Measurements from ENCODE around the gene LEMD2. TPM values are rescaled to one million over a fixed set of nuclear protein-coding genes. Genes with fewer than 3 reads are reported as not detected.

LEMD2 gene
- total RNA-seq, 1 donor from 2014 or later = 31.8 TPM

DNA sequence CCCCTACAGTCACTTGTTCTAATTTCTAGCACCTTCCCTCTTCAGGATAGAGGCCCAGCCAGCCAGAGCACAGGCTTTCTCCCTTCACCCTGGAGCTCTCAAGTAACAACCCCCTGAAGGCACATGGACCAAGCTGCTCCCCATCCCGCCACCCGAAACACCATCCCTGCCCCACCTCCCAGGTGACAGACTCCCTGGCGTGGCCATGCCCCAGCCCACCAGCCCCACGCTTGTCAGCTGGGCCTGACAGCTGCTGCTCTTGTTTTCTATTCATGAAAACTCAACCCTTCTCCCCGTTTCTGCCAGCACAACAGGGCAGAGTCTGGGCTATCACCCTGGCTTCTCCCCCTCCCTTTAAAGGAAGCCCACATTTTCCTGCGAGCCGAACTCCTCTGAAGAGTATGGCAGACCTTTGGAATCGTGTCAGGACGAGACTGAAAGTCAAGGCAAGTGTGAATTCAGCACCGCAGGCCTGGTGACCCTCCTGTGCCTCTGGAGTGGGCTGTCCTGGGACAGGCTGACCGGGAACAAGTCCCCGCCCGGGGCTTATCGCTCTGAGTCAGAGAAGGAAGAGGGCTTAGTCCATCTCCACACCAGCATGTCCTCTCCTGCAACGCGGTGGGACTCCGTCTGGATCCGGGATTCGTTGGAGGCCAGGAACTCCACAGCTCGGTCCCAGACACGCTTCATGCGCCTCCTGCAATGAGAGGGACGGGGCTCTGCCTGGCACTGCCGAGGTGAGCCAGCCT, 16.7 kb downstream of the LEMD2 start:
- no peak for DNase-seq

DNA sequence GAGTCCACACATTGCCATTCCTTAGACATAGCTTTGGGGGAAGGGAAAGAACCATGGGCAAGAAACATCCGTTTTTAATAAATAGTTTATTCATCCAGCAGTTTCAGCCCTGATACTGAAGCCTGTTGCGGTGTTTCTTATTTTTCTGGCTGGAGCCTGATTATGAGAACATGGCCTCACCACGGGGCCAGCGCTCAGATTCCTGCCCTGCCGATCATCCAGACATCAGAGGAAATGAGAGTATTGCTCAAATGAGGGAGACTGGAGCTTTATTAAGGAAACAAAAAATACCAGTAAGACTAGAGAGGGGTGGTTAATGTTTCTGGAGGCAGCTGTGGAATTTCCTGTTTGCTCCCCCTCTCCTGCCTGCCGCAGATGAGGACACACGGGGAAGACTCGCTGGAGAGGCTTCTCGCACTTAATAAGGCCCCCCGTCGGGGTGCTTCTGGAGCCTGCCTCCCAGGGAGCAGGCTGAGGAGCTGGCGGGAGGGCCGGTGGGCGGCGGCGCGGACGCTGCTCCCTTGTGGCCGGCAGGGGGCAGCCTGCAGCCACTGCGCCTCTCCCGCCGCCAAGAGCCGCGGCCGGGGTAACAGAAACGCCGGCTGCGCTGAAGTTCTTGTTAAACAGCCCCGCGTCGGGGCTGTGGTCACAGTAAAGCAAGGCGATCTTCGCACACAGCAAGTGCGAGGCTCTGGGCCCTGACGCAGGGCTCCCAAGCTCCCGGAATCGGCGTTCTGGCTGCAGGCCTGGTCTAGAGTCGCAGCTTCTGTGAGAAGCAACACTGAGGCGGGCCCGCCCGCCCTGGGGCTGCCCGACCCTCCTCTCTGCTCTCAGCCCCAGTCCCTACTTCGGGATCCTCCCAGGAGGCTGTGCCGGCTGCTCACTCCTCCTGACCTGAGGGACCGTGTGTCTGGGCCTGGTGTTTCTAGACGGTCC, 17.5 kb downstream of the LEMD2 start:
- peak; percentile 49 for DNase-seq

DNA sequence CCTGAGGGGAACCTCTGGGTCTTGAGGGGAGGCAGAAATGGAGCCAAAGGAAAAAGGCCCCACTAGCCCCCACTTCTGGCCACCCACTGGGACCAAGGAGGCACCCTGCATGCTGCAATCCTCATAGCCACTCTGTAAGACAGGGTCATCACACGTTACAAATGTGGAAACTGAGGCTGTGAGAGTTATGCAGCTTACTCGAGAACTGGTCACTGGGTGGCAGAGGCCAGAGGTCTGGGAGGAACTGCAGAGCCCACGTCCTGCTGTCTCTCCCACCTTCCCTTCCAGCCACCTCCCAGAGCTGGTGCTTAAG, 18.1 kb downstream of the LEMD2 start:
- no peak for DNase-seq

GRCh38 chr6:33770124-33770832, 18.7 kb downstream of the LEMD2 start:
- DNase-seq = no peak

GRCh38 chr6:33769248-33769821, 19.6 kb downstream of the LEMD2 start:
- no peak for DNase-seq

- DNase-seq = peak; percentile 54
Measured at GRCh38 chr6:33768644-33769120, 20.2 kb downstream of the LEMD2 start.

DNA sequence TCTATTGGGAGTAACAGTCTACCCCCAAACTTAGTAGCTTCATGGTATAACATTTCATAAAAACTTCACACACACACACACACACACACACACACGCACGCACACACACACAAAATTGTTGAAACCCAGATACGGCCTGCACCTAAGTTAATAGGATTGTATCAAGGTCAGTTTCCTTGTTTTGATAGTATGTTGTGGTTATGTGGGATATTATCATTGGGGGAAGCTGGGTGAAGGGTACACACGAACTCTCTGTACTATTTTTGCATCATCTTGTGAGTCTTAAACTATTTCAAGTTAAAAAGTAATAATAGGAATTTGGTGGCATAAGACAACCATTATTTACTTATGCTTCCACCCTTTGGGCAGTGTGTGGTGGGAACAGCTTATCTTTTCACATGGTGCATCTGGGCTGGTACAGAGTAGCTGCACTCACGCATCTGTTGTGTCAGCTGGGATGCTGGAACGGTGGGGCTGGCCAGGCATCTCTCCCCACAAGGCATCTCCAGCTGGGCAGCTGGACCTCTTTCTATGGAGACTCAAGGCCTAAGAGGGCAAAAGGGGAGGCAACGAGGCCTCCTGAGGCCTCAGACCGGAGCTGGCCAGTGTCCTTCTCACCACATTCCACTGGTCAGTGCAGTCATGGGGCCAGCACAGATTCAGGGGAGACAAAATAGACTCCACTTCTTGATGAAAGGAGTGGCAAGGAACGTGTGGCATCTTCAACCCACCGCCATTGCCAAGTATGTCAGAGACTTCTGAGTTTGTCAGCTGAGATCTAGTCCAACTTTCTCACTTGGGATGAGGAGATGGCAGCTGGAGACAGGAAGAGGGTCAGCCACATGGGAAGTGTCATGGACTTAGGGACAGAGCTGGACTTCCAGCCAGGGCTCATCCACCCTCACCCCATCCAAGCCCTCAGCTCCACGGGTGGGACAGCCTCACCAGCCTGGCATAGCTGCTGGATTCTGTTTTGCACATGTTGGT, 21.7 kb downstream of the LEMD2 start:
- DNase-seq = no peak

DNA sequence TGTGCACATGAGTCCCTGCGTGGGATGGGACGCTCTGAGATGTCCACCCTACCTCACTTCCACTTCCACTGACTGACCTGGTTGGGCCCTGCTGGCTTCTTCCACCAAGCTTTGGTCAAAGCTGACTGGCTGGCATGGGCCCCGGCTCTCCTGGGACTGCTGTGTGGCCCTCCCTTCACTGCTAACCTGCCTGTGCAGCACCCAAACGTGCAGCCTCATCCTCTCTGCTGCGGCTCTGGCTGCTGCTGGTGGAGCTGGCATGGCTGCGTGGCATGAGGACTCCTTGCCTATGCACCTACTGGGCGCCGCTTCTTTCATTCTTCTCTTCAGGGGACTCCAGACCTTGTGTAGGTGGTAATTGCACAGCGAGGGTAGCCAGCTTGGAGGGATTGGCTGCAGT, 23.6 kb downstream of the LEMD2 start:
- DNase-seq = no peak

DNA sequence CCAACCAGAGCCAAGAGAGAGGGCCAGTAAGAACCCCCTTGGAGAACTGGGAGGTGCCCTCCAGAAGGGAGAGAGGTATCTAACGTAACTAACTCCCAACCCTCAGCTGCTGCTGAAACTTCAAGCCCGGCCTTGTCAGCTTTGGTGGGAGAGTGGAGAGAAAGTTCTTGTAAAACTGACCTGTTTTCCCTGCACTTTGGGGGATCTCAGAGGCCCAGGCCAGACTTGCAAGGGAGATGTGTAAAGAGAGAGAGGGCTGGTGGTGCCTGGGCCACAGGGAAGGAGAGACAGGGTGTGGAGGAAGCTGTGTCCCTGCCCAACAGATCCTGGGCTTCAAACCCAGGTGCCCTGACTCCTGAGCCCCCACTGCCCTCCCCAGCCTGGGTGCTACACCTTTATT, 24.9 kb downstream of the LEMD2 start:
- DNase-seq = no peak

DNA sequence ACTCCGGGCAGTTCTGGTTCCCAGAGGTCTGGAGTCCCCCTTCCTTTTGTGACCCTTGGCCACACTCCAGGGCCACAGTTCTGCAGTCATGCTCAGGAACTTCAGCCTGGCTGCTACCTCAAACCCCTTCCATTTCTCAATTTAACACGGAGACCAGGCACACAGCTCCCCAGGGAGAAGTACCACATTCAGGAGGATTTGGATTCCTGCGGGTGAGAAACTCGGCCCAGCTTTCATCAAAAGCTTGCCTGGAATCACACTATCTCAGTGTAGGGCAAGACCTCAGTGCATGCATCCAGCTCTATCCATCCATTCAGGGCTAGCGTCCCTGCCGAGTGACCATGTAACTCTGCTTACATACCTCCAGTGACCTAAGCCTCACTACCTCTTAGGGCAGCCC, 25.4 kb downstream of the LEMD2 start:
- no peak for DNase-seq

GRCh38 chr6:33762713-33763112, 26.2 kb downstream of the LEMD2 start:
- DNase-seq = no peak

- peak; percentile 34 for DNase-seq
Measured at GRCh38 chr6:33761922-33762629, 26.9 kb downstream of the LEMD2 start.

GRCh38 chr6:33761581-33761921, 27.4 kb downstream of the LEMD2 start:
- DNase-seq = no peak

DNA sequence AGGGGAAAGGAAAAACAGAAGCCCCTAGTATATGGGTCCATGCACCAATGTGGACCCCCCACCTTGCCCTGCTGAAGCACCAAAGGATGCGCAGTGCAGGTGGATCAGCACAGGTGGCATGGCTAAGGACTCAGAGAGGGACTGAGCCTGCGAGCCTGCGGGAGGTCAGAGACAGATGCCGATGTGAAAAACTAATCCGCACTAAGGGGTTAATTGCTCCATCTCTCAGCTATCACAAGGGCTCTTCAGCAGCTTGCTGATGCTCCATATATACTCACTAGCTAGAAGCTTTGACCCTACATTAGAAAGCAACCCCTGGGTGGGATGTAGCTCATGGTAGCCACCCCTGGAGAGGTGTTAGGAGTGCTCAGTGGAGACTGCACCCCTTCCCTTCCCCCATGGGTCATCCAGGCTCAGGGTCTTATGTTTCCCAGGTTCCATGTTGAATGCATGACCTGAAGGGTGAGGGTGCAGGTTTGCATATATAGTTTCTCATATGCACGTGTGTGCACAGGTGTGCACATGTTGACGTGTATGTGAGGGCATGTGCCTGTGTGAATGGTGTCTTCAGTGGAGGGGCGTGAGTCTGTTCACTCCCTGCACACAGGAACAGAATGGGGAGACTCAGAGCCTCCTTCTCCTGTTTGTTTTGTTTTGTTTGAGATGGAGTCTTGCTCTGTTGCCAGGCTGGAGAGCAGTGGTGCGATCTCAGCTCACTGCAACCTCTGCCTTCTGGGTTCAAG, 28.9 kb downstream of the LEMD2 start:
- DNase-seq = no peak

GRCh38 chr6:33758815-33759216, 30.1 kb downstream of the LEMD2 start:
- DNase-seq = no peak

DNA sequence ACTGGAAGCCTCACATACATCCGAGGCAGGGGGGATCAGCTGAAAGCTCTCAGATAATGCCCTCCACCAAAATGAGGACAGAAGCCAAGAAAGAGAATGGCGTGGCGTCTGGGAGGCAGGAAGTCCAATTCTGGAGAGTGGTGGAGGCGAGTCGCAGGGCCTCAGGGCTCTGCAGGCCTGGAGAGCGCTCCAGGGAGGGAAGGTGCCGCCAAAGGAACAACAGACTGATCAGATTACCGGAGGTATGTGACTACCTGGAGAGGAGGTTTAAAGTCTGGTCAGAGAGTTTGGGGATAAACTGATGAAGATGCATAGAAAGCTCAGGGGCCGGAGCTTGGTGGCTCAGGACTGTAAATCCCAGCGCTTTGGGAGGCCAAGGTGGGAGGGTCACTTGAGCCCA, 31.0 kb downstream of the LEMD2 start:
- no peak for DNase-seq

GRCh38 chr6:33757113-33757512, 31.8 kb downstream of the LEMD2 start:
- no peak for DNase-seq

DNA sequence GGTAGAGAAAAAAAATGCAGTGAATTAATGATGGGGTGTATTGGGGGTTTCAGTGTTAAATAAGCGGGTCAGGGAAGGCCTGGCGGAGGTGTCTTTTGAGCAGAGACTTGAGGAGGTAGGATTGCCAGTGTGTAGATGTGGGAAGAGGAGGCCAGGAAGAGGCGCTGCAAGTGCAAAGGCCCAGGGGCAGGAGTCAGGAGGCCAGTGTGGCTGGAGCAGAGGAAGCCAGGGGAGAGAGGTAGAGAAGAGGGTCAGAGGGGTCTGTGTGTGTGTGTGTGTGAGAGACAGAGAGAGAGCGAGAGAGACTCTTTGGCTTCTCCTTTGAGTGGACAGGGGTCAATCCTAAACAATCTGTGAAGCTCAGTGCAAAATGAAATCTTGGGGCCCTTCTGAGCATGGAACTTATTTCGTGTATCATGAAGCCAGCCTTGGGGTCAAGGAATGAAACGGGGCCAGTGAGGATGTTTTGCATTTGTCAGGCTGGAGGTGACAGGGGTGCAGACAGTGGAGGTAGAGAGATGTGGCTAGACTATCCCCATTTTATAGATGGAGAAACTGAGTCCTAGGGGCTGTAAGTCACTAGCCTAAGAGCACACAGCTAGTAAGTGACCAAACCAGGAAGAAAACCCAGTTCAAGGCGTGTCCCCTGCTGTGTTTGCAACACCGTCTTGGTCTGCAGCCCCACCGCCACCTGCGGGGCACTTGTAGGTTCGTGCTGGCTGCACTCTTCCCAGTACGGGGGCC, 32.5 kb downstream of the LEMD2 start:
- no peak for DNase-seq

Measured in occipital lobe (tissue), 2 donors.